ENCODE measurements around the gene IGSF3.

GRCh38 chr1:116661633-116662032, 5.9 kb downstream of the IGSF3 start:
- TF ChIP-seq POLR2AphosphoS5 (IDR thresholded peaks at IDR 0.05; ENCODE audit: low read depth, low read length) (no peak), POLR2A (IDR thresholded peaks at IDR 0.05; ENCODE audit: low read depth, low read length) (no peak), TAF1 (IDR thresholded peaks at IDR 0.05; ENCODE audit: borderline replicate concordance, low read depth, low read length) (no peak)
